ENCODE results near the gene MSRB1. TPM values are rescaled to one million over a fixed set of nuclear protein-coding genes. Genes with fewer than 3 reads are reported as not detected.

MSRB1 gene
- total and polyA plus RNA-seq, 2 of the 13 experiments (the other 11 are each of a cell fraction or from before 2014, with no cell fraction given), result 32.1 to 75.4 TPM

DNA sequence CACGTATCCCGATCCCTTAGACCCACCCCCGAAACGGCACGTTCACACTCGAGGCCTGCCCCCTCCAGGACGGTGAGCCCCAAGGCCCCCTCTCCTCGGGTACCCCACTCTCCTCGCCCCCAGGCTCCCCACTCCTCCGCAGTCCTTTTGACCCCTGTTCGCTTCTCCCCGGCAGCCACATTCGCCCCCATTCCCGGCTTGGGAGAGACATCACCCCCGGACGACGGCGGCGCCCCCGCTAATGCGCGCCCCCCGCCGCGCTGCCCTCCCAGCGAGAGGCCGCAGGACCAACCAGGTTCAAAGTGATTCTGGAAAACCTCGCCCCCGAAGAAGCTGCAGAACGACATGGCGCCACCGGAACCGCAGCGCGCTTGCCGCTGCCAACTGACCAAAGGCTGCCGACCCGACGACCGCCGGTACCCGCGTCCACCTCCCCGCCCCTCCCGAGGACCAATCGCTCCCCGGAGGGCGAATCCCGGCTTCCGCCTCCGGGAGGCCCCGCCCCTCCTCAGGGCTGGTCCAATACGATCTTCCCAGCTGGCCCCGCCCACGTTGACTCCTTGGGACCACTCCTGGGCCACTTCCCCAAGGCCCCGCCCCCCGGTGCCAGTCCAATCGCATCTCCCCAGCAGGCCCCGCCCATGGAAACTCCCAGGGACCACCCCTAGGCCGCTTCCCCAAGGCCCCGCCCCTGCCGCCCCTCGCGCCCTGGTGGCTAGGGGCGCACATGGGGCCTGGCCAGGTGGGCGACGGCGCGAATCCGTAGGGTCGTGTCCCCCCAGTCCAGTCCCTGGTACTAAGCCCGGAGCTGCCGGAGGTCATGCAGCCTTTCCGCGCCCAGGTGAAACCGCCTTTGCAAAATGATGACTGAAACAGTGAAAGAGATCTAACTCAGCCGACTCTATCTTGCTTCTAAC, at the start of gene MSRB1 (continued):
- TF ChIP-seq, protein P1, sequence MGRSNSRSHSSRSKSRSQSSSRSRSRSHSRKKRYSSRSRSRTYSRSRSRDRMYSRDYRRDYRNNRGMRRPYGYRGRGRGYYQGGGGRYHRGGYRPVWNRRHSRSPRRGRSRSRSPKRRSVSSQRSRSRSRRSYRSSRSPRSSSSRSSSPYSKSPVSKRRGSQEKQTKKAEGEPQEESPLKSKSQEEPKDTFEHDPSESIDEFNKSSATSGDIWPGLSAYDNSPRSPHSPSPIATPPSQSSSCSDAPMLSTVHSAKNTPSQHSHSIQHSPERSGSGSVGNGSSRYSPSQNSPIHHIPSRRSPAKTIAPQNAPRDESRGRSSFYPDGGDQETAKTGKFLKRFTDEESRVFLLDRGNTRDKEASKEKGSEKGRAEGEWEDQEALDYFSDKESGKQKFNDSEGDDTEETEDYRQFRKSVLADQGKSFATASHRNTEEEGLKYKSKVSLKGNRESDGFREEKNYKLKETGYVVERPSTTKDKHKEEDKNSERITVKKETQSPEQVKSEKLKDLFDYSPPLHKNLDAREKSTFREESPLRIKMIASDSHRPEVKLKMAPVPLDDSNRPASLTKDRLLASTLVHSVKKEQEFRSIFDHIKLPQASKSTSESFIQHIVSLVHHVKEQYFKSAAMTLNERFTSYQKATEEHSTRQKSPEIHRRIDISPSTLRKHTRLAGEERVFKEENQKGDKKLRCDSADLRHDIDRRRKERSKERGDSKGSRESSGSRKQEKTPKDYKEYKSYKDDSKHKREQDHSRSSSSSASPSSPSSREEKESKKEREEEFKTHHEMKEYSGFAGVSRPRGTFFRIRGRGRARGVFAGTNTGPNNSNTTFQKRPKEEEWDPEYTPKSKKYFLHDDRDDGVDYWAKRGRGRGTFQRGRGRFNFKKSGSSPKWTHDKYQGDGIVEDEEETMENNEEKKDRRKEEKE (IDR thresholded peaks at IDR 0.05), result no peak
- TF ChIP-seq RARG (CRISPR knock-in tag; IDR thresholded peaks at IDR 0.05; ENCODE audit: low read depth) (0 out of 2 replicates have a peak, but pooled peaks have one; percentile 30), PTBP1 (IDR thresholded peaks at IDR 0.05; ENCODE audit: low read depth, low read length, poor library complexity, severe bottlenecking) (no peak), GTF2F1 (IDR thresholded peaks at IDR 0.05; ENCODE audit: low read length) (no peak), ZNF644 (CRISPR knock-in tag; IDR thresholded peaks at IDR 0.05; ENCODE audit: low read depth) (no peak), TMF1 (CRISPR knock-in tag; IDR thresholded peaks at IDR 0.05; ENCODE audit: low read depth) (no peak; the same call in 1 of the 2 replicates), ATF7-NPFF (CRISPR knock-in tag; IDR thresholded peaks at IDR 0.05; ENCODE audit: low read depth) (peak; percentile 64), ZNF761 (CRISPR knock-in tag; conservative IDR thresholded peaks at IDR 0.05) (peak; percentile 63), GTF3A (CRISPR knock-in tag; conservative IDR thresholded peaks at IDR 0.05) (no peak), SOX5 (CRISPR knock-in tag; IDR thresholded peaks at IDR 0.05; ENCODE audit: borderline replicate concordance) (no peak; the same call in 1 of the 2 replicates), CBX5 (CRISPR knock-in tag; IDR thresholded peaks at IDR 0.05; ENCODE audit: borderline replicate concordance) (no peak; the same call in 1 of the 2 replicates), CCDC6 (CRISPR knock-in tag; IDR thresholded peaks at IDR 0.05) (no peak)
- TF ChIP-seq, protein P2, sequence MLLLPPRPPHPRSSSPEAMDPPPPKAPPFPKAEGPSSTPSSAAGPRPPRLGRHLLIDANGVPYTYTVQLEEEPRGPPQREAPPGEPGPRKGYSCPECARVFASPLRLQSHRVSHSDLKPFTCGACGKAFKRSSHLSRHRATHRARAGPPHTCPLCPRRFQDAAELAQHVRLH (CRISPR knock-in tag; IDR thresholded peaks at IDR 0.05; ENCODE audit: borderline replicate concordance, low read depth), result peak; percentile 35; the same call in 1 of the 2 replicates
- TF ChIP-seq, protein P3, sequence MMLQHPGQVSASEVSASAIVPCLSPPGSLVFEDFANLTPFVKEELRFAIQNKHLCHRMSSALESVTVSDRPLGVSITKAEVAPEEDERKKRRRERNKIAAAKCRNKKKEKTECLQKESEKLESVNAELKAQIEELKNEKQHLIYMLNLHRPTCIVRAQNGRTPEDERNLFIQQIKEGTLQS (CRISPR knock-in tag; IDR thresholded peaks at IDR 0.05), result no peak
- TF ChIP-seq, protein P4, sequence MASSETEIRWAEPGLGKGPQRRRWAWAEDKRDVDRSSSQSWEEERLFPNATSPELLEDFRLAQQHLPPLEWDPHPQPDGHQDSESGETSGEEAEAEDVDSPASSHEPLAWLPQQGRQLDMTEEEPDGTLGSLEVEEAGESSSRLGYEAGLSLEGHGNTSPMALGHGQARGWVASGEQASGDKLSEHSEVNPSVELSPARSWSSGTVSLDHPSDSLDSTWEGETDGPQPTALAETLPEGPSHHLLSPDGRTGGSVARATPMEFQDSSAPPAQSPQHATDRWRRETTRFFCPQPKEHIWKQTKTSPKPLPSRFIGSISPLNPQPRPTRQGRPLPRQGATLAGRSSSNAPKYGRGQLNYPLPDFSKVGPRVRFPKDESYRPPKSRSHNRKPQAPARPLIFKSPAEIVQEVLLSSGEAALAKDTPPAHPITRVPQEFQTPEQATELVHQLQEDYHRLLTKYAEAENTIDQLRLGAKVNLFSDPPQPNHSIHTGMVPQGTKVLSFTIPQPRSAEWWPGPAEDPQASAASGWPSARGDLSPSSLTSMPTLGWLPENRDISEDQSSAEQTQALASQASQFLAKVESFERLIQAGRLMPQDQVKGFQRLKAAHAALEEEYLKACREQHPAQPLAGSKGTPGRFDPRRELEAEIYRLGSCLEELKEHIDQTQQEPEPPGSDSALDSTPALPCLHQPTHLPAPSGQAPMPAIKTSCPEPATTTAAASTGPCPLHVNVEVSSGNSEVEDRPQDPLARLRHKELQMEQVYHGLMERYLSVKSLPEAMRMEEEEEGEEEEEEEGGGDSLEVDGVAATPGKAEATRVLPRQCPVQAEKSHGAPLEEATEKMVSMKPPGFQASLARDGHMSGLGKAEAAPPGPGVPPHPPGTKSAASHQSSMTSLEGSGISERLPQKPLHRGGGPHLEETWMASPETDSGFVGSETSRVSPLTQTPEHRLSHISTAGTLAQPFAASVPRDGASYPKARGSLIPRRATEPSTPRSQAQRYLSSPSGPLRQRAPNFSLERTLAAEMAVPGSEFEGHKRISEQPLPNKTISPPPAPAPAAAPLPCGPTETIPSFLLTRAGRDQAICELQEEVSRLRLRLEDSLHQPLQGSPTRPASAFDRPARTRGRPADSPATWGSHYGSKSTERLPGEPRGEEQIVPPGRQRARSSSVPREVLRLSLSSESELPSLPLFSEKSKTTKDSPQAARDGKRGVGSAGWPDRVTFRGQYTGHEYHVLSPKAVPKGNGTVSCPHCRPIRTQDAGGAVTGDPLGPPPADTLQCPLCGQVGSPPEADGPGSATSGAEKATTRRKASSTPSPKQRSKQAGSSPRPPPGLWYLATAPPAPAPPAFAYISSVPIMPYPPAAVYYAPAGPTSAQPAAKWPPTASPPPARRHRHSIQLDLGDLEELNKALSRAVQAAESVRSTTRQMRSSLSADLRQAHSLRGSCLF (CRISPR knock-in tag; IDR thresholded peaks at IDR 0.05; ENCODE audit: borderline replicate concordance), result no peak
- TF ChIP-seq, protein P5, sequence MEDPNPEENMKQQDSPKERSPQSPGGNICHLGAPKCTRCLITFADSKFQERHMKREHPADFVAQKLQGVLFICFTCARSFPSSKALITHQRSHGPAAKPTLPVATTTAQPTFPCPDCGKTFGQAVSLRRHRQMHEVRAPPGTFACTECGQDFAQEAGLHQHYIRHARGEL (CRISPR knock-in tag; IDR thresholded peaks at IDR 0.05), result 0 out of 2 replicates have a peak, but pooled peaks have one; percentile 46
- TF ChIP-seq, protein P6, sequence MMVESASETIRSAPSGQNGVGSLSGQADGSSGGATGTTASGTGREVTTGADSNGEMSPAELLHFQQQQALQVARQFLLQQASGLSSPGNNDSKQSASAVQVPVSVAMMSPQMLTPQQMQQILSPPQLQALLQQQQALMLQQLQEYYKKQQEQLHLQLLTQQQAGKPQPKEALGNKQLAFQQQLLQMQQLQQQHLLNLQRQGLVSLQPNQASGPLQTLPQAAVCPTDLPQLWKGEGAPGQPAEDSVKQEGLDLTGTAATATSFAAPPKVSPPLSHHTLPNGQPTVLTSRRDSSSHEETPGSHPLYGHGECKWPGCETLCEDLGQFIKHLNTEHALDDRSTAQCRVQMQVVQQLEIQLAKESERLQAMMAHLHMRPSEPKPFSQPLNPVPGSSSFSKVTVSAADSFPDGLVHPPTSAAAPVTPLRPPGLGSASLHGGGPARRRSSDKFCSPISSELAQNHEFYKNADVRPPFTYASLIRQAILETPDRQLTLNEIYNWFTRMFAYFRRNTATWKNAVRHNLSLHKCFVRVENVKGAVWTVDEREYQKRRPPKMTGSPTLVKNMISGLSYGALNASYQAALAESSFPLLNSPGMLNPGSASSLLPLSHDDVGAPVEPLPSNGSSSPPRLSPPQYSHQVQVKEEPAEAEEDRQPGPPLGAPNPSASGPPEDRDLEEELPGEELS (CRISPR knock-in tag; IDR thresholded peaks at IDR 0.05), result no peak

Measured in HepG2 (cell line).